Mesothelial cell of epicardium (in vitro differentiated cells): ENCODE data around the gene TMEM151B. TPM values are rescaled to one million over a fixed set of nuclear protein-coding genes. Genes with fewer than 3 reads are reported as not detected.
A peak's percentile ranks its signal among the peaks of the same experiment; 100 is the strongest.

Experiments used
- DNase-seq, 2 experiments: peaks; one replicate each; pipeline ENCODE4 v3.0.0; 2021; ENCODE audit warnings: low spot score in 2 of 2; ENCODE audit not compliant: unreplicated experiment in 2 of 2
- H3K27ac Mint-ChIP-seq: 2 replicates; pipeline ENCODE4 v1.8.0; 2021; ENCODE audit warnings: mixed read lengths
- H3K27me3 Mint-ChIP-seq: 2 replicates; pipeline ENCODE4 v1.8.0; 2021; ENCODE audit warnings: low read depth, mixed read lengths
- H3K36me3 Mint-ChIP-seq: 2 replicates; pipeline ENCODE4 v1.8.0; 2021; ENCODE audit warnings: mixed read lengths
- H3K4me1 Mint-ChIP-seq: 2 replicates; pipeline ENCODE4 v1.8.0; 2021; ENCODE audit warnings: mixed read lengths
- H3K4me3 Mint-ChIP-seq: 2 replicates; pipeline ENCODE4 v1.8.0; 2021; ENCODE audit warnings: mild to moderate bottlenecking, moderate library complexity, mixed read lengths
- H3K9me3 Mint-ChIP-seq: 2 replicates; pipeline ENCODE4 v1.8.0; 2021; ENCODE audit warnings: mixed read lengths
- CTCF ChIP-seq: fragments of 200-600 bp; sonication (generic); IDR thresholded peaks from one replicate; pipeline ENCODE4 v1.5.0; 2021; ENCODE audit warnings: antibody characterized with exemption; ENCODE audit not compliant: unreplicated experiment
- total RNA-seq: library from RNA; stranded (reverse); gene quantifications from 3 replicates; pipeline ENCODE4 v1.2.1, GENCODE V29; 2021

Gene TMEM151B
- total RNA-seq, 1 donor from 2014 or later: 0.56 TPM

DNA sequence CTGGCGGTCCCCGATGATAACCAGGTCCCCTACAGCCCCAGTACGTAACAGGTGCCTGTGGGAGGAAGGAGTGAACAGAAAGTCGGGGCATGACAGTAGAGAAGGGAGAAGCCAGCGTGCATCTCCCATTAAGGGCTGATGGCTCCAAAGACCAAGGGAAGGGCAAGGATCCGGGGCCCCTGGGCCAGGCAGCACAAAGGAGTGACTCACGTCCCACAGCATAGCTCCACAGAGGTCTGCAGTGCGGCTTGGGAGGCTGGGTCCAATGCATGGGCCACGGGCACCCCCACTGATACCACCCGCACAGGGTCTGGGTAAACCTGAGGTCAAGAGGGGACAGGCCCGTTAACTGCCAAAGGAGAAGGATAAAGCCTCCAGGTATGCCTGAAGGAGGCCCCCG lies 32.6 kb downstream of the TMEM151B start:
- Mint-ChIP-seq H3K27ac (no peak overlapping the region), H3K9me3 (no peaks in the 10 kb centered on the region), H3K36me3 (peaks cover 23% of the 10 kb centered on the region), H3K27me3 (peaks cover 15% of the 10 kb centered on the region), H3K4me3 (no peak overlapping the region), H3K4me1 (peaks cover under 1% of the 10 kb centered on the region)
- no peak for DNase-seq
- no peak for TF ChIP-seq CTCF

DNA sequence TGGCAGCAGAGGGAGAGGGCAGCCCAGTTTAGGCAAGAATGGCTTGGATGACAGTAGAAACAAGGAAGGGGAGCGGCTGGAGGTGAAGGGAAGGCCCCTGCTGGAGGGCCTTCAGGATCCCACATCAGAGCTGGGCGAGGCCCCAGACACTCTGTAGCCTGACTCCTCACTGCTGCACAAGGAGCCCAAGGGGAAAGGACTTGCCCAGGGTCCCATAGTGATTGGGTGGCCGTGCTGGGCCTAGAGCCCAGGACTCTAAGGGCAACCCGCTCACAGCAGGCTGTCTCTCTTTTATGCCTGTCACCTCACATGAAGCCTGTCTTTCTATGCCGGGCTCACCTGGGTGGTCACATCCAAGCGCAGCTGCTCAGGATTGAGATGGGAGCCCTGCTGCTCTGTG lies 33.6 kb downstream of the TMEM151B start:
- H3K27ac Mint-ChIP-seq: no peak overlapping the region
- no peak for TF ChIP-seq CTCF
- H3K36me3 Mint-ChIP-seq: peaks cover 28% of the 10 kb centered on the region
- H3K4me1 Mint-ChIP-seq: no peaks in the 10 kb centered on the region
- peaks cover 6% of the 10 kb centered on the region for H3K27me3 Mint-ChIP-seq
- DNase-seq: no peak
- H3K4me3 Mint-ChIP-seq: no peak overlapping the region
- H3K9me3 Mint-ChIP-seq: no peaks in the 10 kb centered on the region

DNA sequence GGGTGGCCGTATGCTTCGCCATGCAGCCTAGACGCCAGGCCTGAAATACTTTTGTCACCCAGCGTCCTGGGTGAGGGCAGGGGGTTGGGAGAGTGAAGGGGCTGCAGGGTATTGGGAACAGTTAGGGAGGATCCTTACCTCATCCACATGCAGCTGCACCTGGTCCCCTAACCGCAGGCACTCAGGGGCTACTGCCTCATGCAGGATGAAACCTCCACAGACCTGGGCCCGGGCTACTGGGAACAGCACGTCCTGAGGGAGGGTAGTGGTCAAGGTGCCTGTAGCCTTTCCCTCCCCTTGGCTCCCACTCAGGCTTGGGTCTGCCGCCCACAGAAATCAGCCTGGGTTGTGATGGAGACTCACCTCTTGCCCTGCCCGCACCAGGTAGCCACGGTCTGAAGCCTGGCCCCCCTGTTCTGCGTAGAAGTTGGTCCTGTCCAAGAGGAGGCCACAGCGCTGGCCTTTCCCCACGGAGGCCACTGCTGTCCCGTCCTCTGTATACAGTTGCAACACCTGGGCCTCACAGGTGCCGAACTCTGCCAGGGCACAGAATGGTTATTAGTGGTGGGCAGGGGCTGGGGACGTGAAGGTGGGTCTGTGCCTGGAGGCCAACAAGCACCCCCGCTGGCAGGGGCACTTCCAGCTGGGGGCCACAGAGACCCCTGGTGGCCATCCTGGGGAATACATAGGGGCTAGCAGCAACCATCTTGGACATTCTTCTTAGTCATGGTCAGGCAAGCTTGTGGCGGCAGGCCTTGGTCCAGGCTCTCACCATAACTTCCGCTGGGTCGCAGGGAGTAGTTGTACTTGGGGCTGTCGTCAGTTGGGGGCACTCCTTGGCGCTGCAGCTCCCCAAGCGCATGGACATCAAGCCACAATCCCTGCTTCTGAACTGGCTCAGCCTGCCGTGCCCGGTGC lies 34.3 kb downstream of the TMEM151B start:
- Mint-ChIP-seq H3K4me1 (no peaks in the 10 kb centered on the region), H3K4me3 (no peak overlapping the region), H3K27me3 (no peaks in the 10 kb centered on the region), H3K36me3 (peaks cover 32% of the 10 kb centered on the region), H3K9me3 (no peaks in the 10 kb centered on the region), H3K27ac (no peak overlapping the region)
- no peak for DNase-seq
- peak; percentile 80 for TF ChIP-seq CTCF

GRCh38 chr6:44305200-44305725 lies 35.0 kb downstream of the TMEM151B start:
- no peaks in the 10 kb centered on the region for H3K4me1 Mint-ChIP-seq
- H3K9me3 Mint-ChIP-seq: no peaks in the 10 kb centered on the region
- H3K27me3 Mint-ChIP-seq: no peaks in the 10 kb centered on the region
- H3K36me3 Mint-ChIP-seq: peaks cover 33% of the 10 kb centered on the region
- DNase-seq: no peak
- no peak for TF ChIP-seq CTCF
- H3K27ac Mint-ChIP-seq: no peak overlapping the region
- no peak overlapping the region for H3K4me3 Mint-ChIP-seq

DNA sequence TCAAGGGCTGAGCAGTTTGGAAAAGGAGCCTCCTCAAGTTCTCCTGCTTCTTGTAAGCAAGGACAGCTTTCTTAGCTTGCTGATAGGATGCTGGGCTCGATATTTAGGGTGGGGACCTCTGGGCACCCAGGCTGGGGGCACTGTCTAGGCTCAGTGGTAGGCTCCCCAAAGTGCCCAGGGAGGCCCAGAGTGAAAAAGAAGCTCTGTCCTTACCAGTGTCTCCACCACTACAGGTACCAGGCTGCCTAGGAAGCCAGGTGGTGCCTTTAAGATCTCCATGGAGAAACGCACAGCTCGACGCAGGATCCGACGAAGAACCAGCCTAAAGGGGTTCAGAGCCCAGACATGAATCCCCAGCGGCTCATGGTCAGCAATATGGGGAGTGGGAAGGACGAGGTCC lies 36.5 kb downstream of the TMEM151B start:
- no peaks in the 10 kb centered on the region for H3K9me3 Mint-ChIP-seq
- peaks cover 31% of the 10 kb centered on the region for H3K36me3 Mint-ChIP-seq
- H3K4me3 Mint-ChIP-seq: no peak overlapping the region

More for the DNA sequence above, 36.5 kb downstream of the TMEM151B start:
- peaks cover 1% of the 10 kb centered on the region for H3K4me1 Mint-ChIP-seq
- no peak for DNase-seq
- no peaks in the 10 kb centered on the region for H3K27me3 Mint-ChIP-seq
- no peak for TF ChIP-seq CTCF
- no peak overlapping the region for H3K27ac Mint-ChIP-seq
